GM08714 (cell line): ENCODE results near the gene SDCCAG8.
A peak's percentile ranks its signal among the peaks of the same experiment; 100 is the strongest.

Experiments
- H3K4me3 ChIP-seq: fragments of 200-500 bp; sonication (Bioruptor generic); 2 replicates; pipeline ENCODE4 v1.5.1; 2014; ENCODE audit warnings: mild to moderate bottlenecking, low read length, inconsistent platforms
- ZNF274 ChIP-seq: IDR thresholded peaks from 2 replicates; pipeline ENCODE4 v1.6.1; 2012; ENCODE audit warnings: mild to moderate bottlenecking, low read depth, low read length

SDCCAG8 gene

DNA sequence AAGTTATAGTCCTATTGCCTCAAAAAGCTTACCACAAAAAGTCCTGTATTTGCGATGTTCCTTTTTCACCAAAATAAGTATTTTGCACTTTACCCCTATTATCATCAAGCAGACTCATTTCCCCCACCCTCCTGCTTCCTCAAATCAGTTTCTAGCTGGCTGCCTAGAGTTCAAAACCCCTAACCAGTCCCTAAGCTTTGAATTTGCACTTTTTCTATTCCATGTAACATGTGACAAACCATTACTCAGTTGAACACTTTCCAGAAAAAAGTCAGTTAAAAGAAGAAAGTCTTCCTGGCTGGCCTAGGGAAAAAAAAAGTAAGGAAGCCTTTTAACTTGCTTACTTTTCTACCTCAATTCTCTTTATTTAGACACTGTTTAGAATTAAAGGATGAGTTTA lies 8.9 kb upstream of the SDCCAG8 start:
- no peak overlapping the region for H3K4me3 ChIP-seq
- TF ChIP-seq ZNF274: no peak

DNA sequence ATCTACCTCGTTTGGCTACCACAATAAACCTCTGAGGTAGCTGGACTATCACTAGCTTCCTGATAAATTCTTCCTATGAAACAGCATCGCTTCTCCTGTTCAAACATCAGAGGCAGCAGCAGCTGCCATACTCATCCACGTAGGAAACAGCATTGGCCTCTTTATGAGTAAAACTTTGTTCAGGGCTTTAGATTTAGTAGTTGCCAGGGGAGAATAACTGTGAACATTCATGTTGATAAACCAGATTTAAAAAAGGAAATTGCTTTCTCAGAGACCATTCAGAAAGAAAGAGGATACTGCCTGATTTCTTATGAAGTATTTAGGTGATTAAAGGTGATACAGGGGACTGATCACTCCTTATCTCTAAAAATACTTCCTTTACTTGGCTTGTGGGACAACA lies 7.9 kb upstream of the SDCCAG8 start:
- no peak for TF ChIP-seq ZNF274
- no peak overlapping the region for H3K4me3 ChIP-seq

DNA sequence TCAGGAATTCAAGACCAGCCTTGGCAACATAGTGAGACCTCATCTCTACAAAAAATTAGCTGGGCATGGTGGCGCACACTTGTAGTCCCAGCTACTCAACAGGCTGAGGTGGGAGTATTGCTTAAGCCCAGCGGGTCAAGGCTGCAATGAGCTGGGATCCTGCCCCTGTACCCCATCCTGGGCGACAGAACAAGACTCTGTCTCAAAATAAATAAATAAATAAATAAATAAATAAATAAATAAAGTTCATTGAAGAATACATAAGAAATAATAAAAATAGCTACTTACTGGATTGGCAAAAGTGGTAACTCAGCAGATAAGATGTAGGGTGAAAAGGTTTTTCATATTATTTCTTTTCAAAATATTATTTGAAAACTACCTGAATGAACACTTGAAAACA lies 6.6 kb upstream of the SDCCAG8 start:
- no peak for TF ChIP-seq ZNF274
- no peak overlapping the region for H3K4me3 ChIP-seq

DNA sequence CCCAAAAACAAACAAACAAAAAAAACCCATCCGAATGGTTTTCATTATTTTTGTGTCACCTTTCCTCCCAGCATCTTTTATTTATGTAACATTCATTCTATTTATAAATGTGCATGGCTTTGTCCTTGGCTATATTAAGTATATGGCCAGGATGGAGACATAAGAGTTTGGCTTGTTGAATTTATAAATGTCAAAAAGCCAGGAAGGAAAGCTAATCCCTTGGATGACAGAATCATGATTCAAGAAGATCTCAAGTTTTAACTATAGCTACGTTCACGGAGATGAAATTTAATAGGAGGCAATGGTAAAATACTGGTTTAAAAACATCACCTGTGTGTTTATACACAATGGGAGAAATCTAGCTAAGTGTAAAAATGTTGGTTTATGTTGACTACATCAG lies 5.7 kb upstream of the SDCCAG8 start:
- no peak for TF ChIP-seq ZNF274
- H3K4me3 ChIP-seq: no peak overlapping the region

DNA sequence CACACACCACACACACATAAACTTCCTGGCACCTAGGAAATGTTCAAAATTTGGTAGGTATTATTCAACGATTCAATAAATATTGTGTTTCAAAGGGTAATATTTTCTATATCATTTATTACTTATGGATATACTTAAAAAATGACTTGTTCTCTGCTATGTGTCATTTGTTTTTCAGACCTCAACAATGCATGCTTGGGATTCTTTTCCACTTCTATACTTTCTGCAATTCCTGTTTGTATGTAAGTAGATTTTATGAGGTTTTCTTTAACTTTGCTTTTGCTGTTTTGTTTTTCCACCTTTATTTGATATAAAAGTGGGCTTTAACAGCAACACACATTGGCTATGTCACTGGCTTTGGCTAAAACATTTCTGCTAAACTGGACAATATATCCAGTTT lies 4.3 kb upstream of the SDCCAG8 start:
- no peak for TF ChIP-seq ZNF274
- H3K4me3 ChIP-seq: no peak overlapping the region

DNA sequence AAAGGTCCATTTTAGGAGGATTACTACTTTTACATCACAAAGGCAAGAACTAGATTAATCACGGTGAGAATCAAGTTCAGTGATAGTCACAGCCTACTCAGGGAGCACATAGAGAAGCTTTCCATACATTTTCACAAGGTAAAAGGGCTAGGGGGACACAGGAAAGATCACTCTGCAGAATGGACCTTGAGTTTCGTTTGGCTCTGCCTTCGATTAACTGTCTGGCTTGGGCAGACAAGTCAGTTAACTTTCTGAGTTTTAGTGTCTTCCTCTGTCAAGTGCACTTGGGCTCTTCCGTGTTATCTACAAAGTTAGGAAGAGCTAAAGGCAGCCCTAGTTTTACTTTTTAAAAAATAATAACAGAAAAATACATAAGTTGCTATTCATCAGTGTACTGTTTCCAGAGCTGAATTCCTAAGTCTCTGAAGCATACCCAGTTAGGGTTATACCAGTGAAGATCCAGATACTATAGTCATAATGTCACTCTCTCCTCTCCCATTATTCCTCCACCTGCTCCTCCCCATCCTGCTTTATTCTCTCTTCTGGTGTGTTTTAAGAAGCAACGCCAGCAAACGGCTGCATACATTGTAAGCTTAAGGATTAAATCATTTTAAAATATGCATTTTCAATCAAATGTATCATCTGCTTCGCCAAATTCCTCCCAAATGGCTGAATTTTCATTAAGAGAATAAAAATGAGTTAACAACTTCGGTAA lies 2.5 kb upstream of the SDCCAG8 start:
- no peak for TF ChIP-seq ZNF274
- peak overlapping the region; percentile 91 for H3K4me3 ChIP-seq

DNA sequence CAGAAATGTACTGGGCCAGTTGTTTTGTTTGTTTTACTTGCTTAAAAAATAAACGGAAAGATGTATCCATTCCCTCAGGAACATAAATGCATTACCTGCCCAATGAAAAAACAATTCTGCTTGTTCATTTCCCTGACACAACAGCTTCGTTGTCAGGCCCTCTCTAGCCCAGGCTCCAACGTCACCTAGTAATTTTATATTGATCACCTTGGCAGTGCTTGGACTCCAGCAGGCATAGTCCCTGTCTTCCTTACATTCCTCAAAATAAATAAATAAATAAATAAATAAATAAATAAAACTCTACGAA lies 2.0 kb upstream of the SDCCAG8 start:
- no peak for TF ChIP-seq ZNF274
- peak overlapping the region; percentile 91 for H3K4me3 ChIP-seq

DNA sequence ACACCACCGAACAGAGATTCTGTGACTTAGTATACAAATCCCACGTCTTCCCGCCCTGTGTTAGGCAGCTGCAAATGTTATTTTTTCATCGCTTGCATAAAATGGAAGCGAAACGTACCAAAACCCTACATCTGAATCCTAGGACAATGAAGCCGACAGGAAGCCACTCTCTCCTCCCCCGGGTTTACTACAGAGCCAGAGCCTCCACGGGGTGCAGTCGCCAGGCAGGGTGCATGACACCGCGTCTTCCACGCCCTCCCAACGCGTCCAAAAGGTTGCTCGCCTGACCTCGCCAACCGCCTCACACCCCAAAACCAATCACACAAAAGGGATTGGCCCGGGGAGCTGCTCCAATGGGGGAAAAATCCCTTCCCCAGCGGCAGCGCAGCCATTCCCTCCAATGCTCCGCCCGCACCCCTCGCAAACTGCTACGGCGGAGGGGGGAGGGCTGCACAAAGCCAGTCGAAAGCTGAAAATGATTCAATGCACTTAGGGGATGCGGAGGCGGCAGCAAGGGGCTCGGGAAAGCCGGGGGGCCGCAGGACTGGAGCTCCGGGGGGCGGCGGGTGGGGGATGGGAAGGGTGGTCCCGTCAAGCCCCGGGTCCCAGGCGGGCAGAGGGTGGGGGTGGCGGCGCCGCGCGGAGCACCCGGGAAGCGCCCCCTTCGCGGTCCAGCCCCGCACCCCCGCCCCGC lies 1.5 kb upstream of the SDCCAG8 start:
- peak overlapping the region; percentile 91 for H3K4me3 ChIP-seq
- TF ChIP-seq ZNF274: no peak

DNA sequence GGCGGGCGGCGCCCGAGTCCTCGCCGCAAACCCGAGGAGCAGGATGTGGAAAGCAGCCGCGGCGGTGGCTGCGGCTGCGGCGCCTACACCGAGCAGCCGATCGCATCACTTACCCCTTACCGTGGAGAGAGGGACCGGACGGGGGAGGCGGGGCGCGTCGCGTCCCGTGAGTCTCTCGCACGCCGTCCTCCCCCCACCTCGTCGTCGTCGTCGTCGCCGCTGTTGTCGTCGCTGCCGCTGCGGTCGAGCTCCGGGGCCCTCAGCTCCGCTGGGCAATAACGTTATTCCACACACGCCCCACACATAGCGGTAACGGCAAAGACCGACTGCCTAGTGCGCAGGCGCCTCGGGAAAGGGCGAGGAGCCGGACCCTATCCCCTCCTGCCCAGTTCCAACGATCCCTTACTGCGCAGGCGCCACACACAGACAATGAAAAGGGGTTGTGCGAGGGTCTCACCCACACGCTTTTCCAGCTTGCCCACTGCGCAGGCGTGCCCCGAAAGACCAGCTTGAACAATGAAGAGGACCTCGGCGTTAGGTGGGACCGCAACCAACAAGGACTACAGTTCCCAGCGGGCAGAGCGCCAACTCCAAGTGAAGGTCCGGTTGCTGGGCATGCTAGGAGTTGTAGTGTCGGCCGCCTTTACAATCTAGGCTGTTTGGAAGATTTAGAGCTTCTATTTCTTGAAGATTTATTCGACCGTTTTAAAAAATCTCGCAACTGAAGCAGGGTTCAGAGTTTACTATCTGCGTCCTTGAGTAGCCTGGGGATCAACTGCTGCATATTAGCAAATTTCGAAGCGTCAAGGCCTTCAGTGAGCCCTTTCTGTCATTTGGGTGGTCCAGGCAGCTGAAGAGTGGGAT lies 682 bp upstream of the SDCCAG8 start, which contains the start of gene CEP170:
Gene CEP170, minus strand, starts transcription at position 355 of the 864 bp plus-strand sequence. CDS start 30,001 bp downstream, outside the sequence.
- no peak for TF ChIP-seq ZNF274

DNA sequence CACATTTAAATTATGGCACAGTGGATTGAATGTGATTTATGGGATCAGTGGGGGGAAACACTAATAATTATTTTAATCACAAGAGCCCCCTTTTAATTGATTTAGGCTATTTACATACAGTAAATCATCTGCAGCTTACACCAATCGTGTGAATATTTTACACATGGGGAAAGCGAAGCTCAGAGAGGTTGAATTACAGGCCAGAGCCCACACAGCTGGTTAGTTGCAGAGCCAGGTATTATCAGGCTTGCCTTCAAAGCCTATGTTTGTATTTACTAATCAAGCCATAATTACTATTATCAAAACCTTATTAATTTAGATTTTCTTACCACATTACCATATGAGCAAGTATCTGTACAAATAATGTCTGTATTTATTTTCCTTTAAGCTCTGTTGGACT lies 749 bp downstream of the SDCCAG8 start:
- no peak for TF ChIP-seq ZNF274
- H3K4me3 ChIP-seq: peak overlapping the region; percentile 83

More for the DNA sequence above, 682 bp upstream of the SDCCAG8 start, which contains the start of gene CEP170:
- H3K4me3 ChIP-seq: peak within 1 kb of the TSS; percentile 91

DNA sequence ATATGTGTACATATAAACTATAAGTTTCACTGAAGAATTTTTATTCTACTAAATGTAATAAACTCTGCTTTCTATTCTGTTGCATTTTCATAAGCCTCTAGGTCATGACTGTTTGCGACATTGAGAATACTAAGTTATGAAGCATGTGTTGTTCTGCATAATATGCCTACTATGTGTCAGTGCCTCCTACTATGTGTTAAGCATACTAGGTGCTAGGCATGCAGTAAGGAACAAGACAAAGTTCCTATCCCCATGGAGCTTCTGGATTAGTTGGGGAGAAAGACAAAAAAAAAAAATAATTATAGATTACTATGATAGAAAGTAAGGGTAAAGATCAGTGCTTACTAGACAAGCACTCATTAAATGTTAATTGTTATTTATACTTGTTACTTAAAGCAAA lies 1.3 kb downstream of the SDCCAG8 start:
- no peak overlapping the region; the same call in 1 of the 2 replicates for H3K4me3 ChIP-seq
- no peak for TF ChIP-seq ZNF274

DNA sequence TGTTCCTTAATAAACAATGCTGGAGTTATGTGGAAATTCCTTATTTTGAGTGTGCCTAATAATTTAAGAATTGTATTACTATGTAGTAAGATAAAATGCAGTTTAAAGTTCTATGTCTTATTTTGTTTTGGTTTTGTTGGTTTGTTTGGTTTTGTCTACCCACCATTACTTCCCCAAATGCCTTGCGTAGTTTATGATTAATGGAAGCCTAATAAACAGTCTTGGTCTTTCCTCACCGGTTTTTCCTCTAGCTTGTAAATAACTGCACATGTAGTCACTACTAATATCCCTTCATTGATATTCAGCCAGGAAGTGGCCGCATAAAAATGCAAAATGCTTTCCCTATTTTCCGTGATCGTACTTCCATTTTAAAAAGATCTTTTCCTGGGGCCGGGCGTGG lies 2.9 kb downstream of the SDCCAG8 start:
- no peak overlapping the region for H3K4me3 ChIP-seq
- TF ChIP-seq ZNF274: no peak

DNA sequence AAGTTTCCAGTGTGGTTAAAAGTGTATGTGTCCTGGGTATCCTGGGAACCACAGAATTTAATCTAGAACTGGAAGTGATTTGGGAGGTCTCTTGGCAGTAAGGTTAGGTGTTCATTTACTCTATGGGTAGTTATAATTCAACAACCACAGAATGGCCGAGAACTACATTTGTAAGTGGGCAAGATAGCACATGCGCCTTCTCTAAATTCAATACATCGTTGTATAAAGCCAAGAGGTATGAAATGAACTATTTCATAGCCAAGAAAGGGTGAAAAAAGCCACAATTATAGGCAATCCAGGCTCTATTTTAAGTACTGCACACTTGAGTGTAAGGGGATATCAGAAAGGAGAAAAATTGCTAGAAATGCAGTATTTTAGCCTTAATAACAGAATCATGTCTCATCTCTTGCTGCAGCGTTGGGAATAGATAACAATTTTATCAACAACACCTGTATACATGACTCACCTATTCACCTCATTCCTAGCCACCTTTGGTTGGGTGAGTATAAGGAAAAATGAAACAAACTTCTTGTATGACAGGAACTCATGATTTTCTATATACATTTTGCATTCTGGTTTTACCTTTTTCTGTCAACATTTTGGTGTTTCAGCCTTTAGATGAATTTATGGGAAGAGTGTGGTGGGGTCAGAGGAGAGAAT lies 4.5 kb downstream of the SDCCAG8 start:
- no peak overlapping the region for H3K4me3 ChIP-seq
- no peak for TF ChIP-seq ZNF274

DNA sequence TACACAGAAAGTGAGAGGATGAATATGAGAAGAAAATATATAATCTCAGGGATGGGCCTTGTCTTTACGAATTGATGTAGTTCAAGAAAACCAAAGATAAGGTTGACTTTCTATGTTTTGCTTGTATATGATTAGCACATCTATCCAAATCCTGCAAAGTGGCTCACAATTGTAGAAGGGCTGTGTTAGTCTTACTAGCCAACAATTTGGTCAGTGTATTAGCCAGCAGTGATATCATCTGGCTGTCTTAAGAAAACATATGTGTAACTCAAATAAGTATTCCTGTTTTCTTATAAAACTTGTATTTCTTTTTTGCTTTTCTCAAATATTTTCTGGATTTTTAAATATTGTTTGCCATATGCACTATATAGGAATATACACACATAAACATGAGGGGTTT lies 5.5 kb downstream of the SDCCAG8 start:
- TF ChIP-seq ZNF274: no peak
- H3K4me3 ChIP-seq: no peak overlapping the region
